HTR-8/SVneo (cell line): ENCODE results near the gene SHROOM2.

Experiments used
- DNase-seq: peaks from one replicate; pipeline ENCODE4 v3.0.0; 2011; ENCODE audit warnings: low spot score, mixed read lengths; ENCODE audit not compliant: insufficient read length
- FAIRE-seq: peaks from 2 replicates; lab custom pipeline; 2011; peaks lifted over from hg19 to GRCh38; lab: Jason Lieb, UNC

SHROOM2 gene

GRCh38 chrX:9887659-9888297 lies 101.5 kb downstream of the SHROOM2 start:
- FAIRE-seq (no peak), DNase-seq (no peak)

GRCh38 chrX:9888953-9889470 lies 102.8 kb downstream of the SHROOM2 start:
- FAIRE-seq = no peak
- DNase-seq = no peak

- no peak for DNase-seq
- no peak for FAIRE-seq
These were observed 104.5 kb downstream of the SHROOM2 start for GRCh38 chrX:9890681-9891091.

- no peak for DNase-seq
- no peak for FAIRE-seq
These were observed 109.1 kb downstream of the SHROOM2 start for GRCh38 chrX:9895225-9895912.

GRCh38 chrX:9897761-9898161 lies 111.5 kb downstream of the SHROOM2 start:
- DNase-seq (peak; percentile 42), FAIRE-seq (no peak)

GRCh38 chrX:9899640-9900111 lies 113.4 kb downstream of the SHROOM2 start:
- DNase-seq = no peak
- no peak for FAIRE-seq

- FAIRE-seq (no peak), DNase-seq (no peak)
These were observed 116.4 kb downstream of the SHROOM2 start for GRCh38 chrX:9902656-9903055.

GRCh38 chrX:9903146-9903545 lies 116.9 kb downstream of the SHROOM2 start:
- DNase-seq (no peak), FAIRE-seq (no peak)

GRCh38 chrX:9905288-9905687 lies 119.1 kb downstream of the SHROOM2 start:
- DNase-seq (no peak), FAIRE-seq (no peak)

GRCh38 chrX:9905721-9906120 lies 119.5 kb downstream of the SHROOM2 start:
- FAIRE-seq (no peak), DNase-seq (no peak)

GRCh38 chrX:9906919-9907318 lies 120.7 kb downstream of the SHROOM2 start:
- no peak for DNase-seq
- FAIRE-seq = no peak

- DNase-seq = no peak
- no peak for FAIRE-seq
These were observed 121.6 kb downstream of the SHROOM2 start for GRCh38 chrX:9907645-9908387.

- no peak for FAIRE-seq
- no peak for DNase-seq
These were observed 123.0 kb downstream of the SHROOM2 start for GRCh38 chrX:9909254-9909653.

- DNase-seq (peak; percentile 20), FAIRE-seq (no peak)
These were observed 125.3 kb downstream of the SHROOM2 start for GRCh38 chrX:9911487-9911886.

- DNase-seq = no peak
- FAIRE-seq = no peak
These were observed 126.3 kb downstream of the SHROOM2 start for GRCh38 chrX:9912351-9913145.

GRCh38 chrX:9913146-9913433 lies 126.9 kb downstream of the SHROOM2 start:
- DNase-seq (no peak), FAIRE-seq (no peak)

- FAIRE-seq (no peak), DNase-seq (no peak)
These were observed 131.6 kb downstream of the SHROOM2 start for GRCh38 chrX:9917861-9918260.

- no peak for FAIRE-seq
These were observed 133.5 kb downstream of the SHROOM2 start for GRCh38 chrX:9919632-9920172.

GRCh38 chrX:9921407-9921806 lies 135.2 kb downstream of the SHROOM2 start:
- DNase-seq = no peak
- no peak for FAIRE-seq

More at GRCh38 chrX:9919632-9920172, 133.5 kb downstream of the SHROOM2 start:
- DNase-seq = no peak

GRCh38 chrX:9923357-9923756 lies 137.1 kb downstream of the SHROOM2 start:
- FAIRE-seq (no peak), DNase-seq (no peak)
